ENCODE results near the gene NRCAM.

GRCh38 chr7:108296911-108297310, 159.3 kb downstream of the NRCAM start:
- TF ChIP-seq POLR2A (IDR thresholded peaks at IDR 0.05; ENCODE audit: low read length), result no peak
- no peak for TF ChIP-seq GATA1 (IDR thresholded peaks at IDR 0.05; ENCODE audit: low read depth, low read length)
